Measurements from ENCODE around the gene NEURL1B.
"Not testable (repeated sequence)": the region's sequence is repeated elsewhere in the genome, so short reads cannot be mapped to it uniquely, and the experiment has no call there.

The NEURL1B gene

DNA sequence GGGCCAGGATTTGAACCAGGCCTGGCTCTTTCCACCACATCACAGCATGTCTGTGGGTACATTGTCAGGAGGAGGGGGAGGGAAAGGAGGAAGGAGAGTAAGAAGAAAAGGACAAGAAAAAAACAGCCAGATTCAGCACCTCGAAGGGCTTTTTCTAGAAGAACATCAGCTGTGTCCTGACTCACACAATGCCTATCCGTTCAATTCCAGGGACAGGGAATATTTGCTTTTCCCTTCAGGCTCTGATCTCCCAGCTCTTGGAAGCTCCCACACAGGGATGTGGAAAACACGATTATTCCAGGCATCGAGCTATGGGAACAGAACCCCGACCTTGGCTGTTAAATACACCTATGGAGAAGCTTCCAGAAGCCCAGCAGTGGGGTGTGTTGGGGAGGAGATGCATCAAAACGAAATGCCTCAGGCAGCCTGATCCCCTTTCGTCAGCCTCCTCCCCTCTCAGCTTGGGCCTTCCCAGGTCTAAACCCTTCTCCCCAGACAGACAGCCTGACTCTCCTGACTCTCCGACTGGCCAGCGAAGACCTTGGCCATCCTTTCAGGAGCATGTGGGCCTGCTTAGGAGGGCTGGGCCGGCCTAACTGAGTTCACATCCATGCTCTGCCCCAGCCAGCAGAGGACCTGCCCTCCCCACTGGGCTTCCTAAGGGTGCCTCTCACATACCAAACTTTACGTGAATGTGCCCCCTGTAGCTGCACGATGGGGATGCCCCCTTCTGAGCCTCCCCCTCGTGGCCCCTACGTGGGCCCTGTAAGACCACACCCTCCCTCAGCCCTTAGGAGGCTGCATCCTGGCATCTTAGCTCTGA is 54.4 kb downstream of the NEURL1B start:
- no peak for DNase-seq (ENCODE audit: low read depth in 3 of 3)

DNA sequence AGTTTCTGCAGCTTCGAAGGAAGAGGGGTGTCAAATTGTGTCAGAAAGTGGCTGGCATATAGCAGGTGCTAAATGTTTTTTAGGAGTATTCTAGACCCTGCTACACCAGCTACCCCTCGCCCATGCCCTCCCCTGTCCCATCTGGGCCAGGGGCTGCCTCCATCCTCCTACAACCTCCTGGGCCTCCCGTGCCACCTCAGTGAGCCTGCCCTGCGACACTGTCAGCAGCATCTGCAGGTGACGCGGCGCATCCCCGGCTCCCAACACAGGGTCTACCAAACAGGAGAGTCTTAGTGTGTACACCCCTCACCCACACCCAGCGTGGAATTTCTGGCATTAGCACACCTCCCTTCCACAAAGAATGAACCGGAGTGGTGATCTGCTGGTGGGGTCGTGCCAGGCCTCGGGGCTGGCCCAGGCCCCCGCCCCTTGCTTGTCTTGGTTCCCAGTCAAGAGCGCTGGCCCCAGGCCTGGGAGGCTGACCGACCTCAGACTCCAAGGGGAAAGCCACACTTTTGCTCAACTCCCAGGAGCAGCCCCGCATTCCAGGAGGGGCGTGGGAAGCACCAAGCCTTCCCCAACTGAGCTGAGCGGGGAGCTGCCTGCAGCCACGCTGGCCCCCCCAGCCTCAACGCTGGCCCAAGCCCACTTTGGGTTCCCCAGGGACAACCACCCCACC is 55.2 kb downstream of the NEURL1B start:
- no peak for DNase-seq (ENCODE audit: low read depth in 3 of 3)

GRCh38 chr5:172697123-172698121 is 56.4 kb downstream of the NEURL1B start:
- peak; percentile 61 to 74 (median 71) for DNase-seq (ENCODE audit: low read depth in 3 of 3)

DNA sequence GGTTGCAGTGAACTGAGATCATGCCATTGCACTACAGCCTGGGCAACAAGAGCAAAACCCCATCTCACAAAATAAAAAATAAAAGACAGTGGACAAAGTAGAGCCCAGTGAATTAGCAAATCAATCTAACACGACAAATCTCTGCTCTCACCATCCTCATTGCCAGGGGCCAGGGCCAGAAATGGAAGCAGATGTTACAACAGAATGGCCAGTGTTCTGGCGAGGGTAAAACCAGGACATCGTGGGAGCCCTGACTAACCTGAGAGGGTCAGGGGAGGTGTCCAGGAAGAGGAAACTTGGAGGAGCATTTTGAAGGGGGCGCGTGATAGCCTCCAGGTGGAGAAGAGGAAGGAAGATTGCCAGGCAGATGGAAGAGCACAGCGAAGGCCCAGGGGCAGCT is 58.4 kb downstream of the NEURL1B start:
- DNase-seq (ENCODE audit: low read depth in 3 of 3): no peak

GRCh38 chr5:172699999-172700364 is 58.9 kb downstream of the NEURL1B start:
- no peak for DNase-seq (ENCODE audit: low read depth in 3 of 3)

DNA sequence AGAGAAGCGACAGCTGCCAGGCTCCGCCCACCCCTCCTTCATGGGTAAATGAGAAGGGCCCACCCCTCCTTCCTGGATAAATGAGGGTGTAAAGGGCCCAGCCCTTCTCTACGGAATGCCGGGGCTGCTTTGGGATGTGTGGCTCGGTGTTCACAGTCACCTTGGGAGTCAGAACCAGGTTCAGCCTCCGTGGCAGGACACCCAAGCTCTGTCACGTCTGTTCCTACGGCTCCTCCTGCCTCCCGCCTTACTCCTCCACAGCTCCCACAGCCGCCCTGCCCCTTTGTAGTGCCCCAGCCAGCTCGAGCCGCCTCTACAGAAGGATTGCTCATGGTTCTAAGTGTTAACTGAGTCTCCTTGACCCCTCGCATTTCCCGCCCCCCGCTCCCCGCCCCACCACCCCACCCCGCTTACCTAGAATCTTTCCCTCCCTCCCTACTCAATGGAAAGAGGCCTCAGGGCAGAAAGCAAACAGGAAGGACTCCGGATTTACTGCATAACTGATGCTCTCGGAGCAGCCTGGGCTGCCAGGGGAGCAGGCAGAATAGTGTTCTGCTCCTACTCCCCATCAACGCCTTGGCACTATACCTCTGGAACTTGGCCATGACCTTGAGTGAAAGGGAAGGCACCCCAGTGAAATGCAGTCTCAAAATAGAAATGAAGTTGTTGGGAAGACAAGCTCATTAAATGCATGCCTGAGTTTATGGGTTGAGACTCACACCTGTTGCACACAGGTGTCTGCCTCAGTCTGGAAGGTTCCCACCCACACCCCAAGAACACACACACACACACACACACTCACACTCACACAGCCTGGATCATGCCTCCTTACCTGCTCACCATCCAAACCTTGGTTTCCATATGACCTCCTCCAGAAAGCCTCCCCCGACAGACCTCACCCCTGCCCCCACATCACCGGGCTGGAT is 59.6 kb downstream of the NEURL1B start:
- DNase-seq (ENCODE audit: low read depth in 3 of 3): no peak

DNA sequence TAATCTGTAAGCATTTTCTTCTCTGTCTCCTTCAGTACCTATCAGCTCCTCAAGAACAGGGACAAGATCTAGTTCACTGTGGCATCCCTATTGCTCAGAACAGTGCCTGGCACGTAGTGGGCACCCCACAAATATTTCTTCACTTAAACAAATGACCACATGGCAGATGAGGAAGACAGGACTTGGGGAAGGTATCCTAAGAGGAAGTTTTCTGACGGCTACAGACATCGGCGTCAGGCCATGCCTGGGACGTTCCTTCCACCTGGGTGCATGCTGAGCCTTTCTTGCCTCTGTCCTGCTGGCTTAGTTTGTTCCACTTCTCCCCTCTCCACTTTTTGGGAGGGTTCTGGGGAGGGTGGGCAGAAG is 60.2 kb downstream of the NEURL1B start:
- no peak for DNase-seq (ENCODE audit: low read depth in 3 of 3)

DNA sequence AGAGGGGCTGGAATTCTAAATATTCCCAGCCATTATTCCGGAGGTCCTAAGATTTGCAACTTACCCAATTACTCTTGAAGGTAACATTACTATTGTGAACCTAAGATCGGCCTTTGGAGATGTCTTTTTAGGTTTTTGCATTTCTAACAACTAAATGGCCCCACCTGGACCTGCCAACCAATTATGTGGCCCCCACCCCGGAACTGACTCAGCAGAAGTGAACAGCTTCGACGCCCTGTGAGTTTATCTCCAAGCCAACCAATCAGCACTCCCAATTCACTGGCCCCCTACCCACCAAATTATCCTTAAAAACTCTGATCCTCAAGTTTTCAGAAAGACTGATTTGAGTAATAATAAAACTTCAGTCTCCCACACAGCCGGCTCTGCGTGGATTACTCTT is 62.9 kb downstream of the NEURL1B start:
- DNase-seq (ENCODE audit: low read depth in 3 of 3): no peak

DNA sequence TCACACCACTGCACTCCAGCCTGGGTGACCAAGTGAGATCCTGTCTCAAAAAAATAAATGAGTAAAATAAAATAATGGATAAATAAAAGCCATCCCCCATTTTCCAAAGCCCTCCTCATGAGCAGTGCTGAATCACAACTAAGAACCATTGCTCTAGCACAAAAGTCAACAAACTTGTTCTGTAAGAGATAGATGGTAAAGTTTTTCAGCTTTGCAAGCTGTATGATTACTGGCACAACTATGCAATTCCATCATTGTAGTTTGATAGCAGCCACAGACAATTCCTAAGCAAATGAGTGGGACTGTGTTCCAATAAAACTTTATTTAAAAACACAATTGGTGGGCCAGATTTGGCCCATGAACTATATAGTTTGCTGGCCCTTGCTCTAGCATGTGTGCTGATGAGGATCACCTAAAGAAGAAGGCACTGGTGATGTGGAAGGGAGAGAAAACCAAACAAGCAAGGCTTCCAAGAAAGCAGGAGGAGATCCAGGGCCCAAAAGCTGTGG is 64.6 kb downstream of the NEURL1B start:
- DNase-seq (ENCODE audit: low read depth in 3 of 3): no peak

DNA sequence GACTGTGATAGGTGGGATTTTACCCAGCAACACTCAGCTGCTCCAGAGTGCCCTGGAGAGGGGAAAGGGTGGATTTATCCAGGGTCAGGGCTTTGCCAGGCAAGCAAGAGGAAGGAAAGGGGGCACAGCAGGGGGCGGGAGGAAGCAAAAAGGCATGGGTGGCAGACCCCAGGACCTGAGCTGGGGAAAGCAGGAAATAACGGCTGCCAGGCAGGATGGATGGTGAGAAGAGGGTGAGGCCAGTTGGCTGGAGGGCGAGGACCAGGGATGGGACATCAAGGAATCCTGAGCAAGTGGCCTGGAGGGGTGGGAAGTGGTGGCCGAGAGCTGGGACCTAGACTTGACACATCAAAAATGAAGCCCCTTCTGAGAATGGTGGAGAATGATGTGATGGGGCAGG is 65.7 kb downstream of the NEURL1B start:
- DNase-seq (ENCODE audit: low read depth in 3 of 3): no peak

GRCh38 chr5:172707285-172708182 is 66.5 kb downstream of the NEURL1B start:
- no peak for DNase-seq (ENCODE audit: low read depth in 3 of 3)

DNA sequence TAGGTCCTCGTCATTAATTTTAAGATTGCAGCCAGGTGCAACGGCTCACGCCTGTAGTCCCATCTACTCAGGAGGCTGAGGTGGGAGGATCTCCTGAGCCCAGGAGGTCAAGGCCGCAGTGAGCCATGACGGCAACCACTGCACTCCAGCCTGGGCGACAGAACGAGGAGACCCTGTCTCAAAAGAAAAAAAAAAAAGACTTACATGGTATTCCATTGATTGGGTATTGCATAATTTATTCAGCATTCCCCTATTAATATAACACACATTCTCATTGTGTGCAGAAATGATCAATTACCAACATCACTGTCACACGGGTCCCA is 67.1 kb downstream of the NEURL1B start:
- DNase-seq (ENCODE audit: low read depth in 3 of 3): no peak

DNA sequence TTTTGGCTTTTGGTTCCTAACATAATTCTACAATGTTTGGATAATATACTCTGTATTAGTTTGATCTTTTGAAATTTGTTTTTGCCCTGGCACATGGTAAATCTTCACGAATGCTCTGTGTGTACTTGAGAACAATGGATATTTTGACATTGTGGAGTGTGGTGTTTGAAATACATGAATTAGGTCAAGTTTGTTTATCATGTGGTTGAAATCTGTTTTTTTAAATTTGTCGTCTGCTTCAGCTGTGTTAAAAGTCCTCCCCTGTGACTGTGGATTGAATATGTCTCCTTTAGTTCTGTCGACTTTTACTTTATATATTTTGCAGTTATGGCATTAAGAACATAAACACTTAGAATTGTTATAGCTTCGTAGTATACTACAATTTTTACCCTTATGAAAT is 69.6 kb downstream of the NEURL1B start:
- no peak for DNase-seq (ENCODE audit: low read depth in 3 of 3)

GRCh38 chr5:172711321-172711861 is 70.3 kb downstream of the NEURL1B start:
- not testable (repeated sequence) for DNase-seq (ENCODE audit: low read depth in 3 of 3)

DNA sequence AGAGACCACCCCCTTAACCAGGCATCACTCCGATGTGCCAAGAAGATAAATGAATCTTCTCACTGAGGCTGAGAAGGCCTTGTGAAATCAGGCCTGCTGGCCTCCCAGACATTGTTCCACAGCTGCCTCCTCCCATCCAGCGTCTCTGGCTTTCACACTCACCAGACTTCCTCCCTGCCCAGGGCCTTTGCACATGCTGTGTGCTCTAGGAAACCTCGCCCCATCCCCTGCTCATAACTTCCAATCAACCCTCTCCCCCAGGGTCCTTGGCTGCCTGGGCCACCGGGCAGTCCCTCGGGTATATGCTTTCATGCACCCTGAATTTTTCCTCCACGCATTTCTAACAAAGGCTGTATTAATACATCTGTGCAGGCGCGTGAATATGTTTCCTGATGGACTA is 71.5 kb downstream of the NEURL1B start:
- DNase-seq (ENCODE audit: low read depth in 3 of 3): no peak

DNA sequence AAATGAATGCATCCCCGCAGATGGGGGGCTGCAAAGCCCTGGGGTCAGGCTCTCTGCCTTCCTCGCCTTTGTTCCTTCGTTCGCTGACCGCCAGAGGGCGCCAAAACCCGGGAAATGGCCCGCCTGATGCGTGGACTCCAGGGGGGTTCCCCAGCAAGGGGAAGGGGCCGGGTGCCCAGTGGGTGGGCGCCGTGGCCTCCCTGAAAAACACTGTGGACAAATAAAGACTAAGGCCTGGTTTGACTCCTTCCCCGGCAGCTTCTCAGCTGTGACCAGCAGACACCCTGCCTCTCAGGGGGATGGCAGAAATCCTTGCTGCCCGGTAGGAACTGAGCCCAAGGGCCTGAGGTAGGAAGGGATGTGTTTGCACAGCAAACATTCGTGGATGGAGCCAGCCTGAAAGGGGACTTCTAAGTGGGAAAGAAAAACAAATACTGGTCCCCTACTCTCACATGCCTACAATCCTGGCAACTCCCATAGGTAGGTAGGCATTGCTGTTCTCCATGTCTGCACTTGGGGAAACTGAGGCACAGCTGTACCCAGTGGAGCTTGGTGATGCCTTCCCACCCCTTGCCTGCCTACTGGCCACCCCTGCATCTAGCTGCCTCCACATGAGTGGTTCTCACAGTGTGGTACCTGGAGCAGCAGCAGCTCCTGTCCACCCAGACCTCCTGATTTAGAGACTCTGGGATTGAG is 72.2 kb downstream of the NEURL1B start:
- DNase-seq (ENCODE audit: low read depth in 3 of 3): peak; percentile 56 to 64 (median 58)

DNA sequence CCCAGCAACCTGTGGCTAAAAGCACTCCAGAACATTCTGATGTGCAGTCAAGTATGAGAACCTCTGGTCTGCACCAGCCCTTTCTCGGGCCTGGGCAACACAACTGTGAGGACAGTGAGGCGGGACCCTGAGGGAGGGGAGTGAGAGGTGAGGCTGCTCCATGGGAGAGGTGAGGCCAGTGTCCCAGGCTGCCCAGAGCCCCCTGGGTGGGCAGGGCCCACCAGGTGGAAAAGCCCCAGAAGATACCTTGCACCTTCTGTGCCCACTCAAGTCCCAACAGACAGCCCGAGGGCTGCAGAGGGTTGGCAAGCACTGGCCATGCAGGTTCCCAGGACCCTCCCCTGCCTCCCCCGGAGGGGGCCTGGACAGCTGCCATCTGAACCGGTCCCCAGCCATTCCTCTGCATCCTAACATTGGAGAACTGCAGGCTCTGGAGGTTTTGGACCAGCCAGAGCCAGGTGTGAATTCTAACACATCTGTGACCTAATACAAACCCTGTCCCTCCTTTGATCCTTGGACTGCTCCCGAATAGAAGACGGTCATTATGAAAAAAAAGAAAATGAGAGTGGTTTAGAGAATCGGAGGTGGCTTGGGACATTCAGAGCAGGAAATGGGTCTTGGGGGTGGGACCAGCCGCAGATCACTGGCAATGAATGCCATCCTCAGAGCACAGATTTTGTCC is 72.9 kb downstream of the NEURL1B start:
- no peak for DNase-seq (ENCODE audit: low read depth in 3 of 3)

Data from stimulated activated CD4-positive, alpha-beta T cell treated with anti-CD3 and anti-CD28 coated beads, TNF-alpha, amount 100 ng/mL, for 4 hours (primary cell).